Measurements from ENCODE around the gene ARL17B.
"Not testable (repeated sequence)": the region's sequence is repeated elsewhere in the genome, so short reads cannot be mapped to it uniquely, and the experiment has no call there.

ARL17B gene

DNA sequence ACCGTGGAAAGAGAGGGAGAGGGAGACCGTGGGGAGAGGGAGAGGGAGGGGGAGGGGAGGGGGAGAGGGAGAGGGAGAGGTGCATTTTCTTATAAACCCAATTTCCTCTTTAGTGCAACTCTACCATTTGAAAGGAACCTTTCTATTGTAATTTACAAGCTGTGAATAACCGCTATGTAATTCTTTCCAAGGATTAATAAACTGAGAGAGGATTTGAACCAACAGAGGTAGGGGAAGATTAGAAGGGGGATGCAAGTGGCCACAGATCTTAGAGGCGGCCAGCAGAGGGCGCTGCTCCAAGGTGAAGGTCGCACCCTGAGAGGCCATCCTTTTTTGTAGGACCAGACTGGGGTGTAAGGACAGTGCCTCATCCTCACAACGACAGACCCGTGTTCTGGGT, 107.8 kb downstream of the ARL17B start:
- DNase-seq = peak; percentile 82
- H3K9me3 Mint-ChIP-seq; H3K4me1 Mint-ChIP-seq (ENCODE audit: low read depth in 2 of 2); H3K27ac Mint-ChIP-seq; H3K4me3 Mint-ChIP-seq; H3K36me3 Mint-ChIP-seq (ENCODE audit: insufficient read depth): not testable (repeated sequence)
- peak; percentile 100 for ATAC-seq (replicated peaks)
- peaks cover 6 to 12% of the 10 kb centered on the region in 2 donors for H3K27me3 Mint-ChIP-seq

- H3K9me3 Mint-ChIP-seq; DNase-seq; H3K27ac Mint-ChIP-seq; H3K4me3 Mint-ChIP-seq; ATAC-seq (replicated peaks); H3K36me3 Mint-ChIP-seq (ENCODE audit: insufficient read depth); H3K4me1 Mint-ChIP-seq (ENCODE audit: low read depth in 2 of 2): not testable (repeated sequence)
- H3K27me3 Mint-ChIP-seq = peaks cover 6 to 15% of the 10 kb centered on the region in 2 donors
These were observed 108.8 kb downstream of the ARL17B start for GRCh38 chr17:46252804-46253203.

- not testable (repeated sequence) for ATAC-seq (replicated peaks); H3K9me3 Mint-ChIP-seq; DNase-seq; H3K36me3 Mint-ChIP-seq (ENCODE audit: insufficient read depth); H3K4me1 Mint-ChIP-seq (ENCODE audit: low read depth in 2 of 2); H3K27ac Mint-ChIP-seq; H3K4me3 Mint-ChIP-seq
- H3K27me3 Mint-ChIP-seq = peaks cover 6 to 15% of the 10 kb centered on the region in 2 donors
These were observed 112.4 kb downstream of the ARL17B start for GRCh38 chr17:46249153-46249552.

DNA sequence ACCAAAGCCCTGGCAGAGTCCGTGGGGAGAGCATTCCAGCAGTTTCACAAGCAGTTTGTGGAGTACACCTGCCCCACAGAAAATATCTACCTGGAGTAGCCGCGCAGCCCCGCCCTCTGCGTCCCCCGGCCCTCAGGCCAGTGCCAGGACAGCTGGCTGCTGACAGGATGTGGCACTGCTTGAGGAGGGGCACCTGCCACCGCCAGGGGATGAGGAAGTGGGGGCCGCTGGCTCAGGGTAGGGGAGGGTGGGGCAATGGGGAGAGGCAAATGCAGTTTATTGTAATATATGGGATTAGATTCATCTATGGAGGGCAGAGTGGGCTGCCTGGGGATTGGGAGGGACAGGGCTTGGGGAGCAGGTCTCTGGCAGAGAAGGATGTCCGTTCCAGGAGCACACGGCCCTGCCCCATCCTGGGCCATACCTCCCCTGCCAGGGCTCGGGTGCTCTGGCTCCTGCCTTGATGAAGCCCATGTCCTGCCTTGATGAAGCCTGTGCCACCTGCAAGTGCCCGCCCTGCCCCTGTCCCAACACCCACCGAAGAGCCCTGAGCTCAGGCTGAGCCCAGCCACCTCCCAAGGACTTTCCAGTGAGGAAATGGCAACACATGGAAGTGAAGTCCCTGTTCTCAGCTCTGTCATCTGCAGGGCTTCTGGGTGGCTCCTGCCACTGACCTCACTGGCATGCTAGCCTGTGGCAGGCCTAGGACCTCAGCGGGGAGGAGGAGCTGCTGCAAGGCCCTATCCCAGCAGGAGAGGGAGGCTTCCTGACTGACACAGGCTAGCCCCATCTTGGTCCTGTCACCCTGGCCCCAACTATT, 116.4 kb downstream of the ARL17B start:
- H3K4me1 Mint-ChIP-seq (ENCODE audit: low read depth in 2 of 2); H3K36me3 Mint-ChIP-seq (ENCODE audit: insufficient read depth); DNase-seq; H3K9me3 Mint-ChIP-seq: not testable (repeated sequence)
- peaks cover 0 to 15% of the 10 kb centered on the region in 2 donors for H3K27me3 Mint-ChIP-seq
- peak overlapping the region; percentile 78 to 80 for H3K27ac Mint-ChIP-seq
- peak; percentile 75 for ATAC-seq (replicated peaks)
- H3K4me3 Mint-ChIP-seq = peak overlapping the region; percentile 35 to 60

- not testable (repeated sequence) for H3K36me3 Mint-ChIP-seq (ENCODE audit: insufficient read depth); ATAC-seq (replicated peaks); H3K4me1 Mint-ChIP-seq (ENCODE audit: low read depth in 2 of 2); DNase-seq; H3K9me3 Mint-ChIP-seq; H3K27me3 Mint-ChIP-seq; H3K27ac Mint-ChIP-seq; H3K4me3 Mint-ChIP-seq
These were observed 117.1 kb downstream of the ARL17B start for GRCh38 chr17:46244339-46244913.

DNA sequence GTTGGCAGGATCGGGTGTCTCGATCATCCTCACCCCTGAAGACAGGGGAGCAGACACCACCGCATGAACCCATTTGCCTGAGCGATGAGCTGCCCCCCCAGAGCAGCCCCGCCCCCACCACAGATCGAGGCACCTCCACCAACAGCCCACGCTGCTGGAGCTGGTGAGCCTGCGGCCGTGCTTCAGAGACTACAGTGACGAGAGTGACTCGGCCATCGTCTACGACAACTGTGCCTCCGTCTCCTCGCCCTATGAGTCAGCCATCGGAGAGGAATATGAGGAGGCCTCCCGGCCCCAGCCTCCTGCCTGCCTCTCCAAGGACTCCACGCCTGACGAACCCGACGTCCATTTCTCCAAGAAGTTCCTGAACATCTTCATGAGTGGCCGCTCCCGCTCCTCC, 117.6 kb downstream of the ARL17B start:
- not testable (repeated sequence) for H3K27ac Mint-ChIP-seq; H3K36me3 Mint-ChIP-seq (ENCODE audit: insufficient read depth); DNase-seq; H3K4me1 Mint-ChIP-seq (ENCODE audit: low read depth in 2 of 2); H3K27me3 Mint-ChIP-seq; H3K9me3 Mint-ChIP-seq; ATAC-seq (replicated peaks); H3K4me3 Mint-ChIP-seq

- H3K9me3 Mint-ChIP-seq; H3K4me1 Mint-ChIP-seq (ENCODE audit: low read depth in 2 of 2); H3K36me3 Mint-ChIP-seq (ENCODE audit: insufficient read depth); H3K4me3 Mint-ChIP-seq; DNase-seq; H3K27me3 Mint-ChIP-seq; H3K27ac Mint-ChIP-seq; ATAC-seq (replicated peaks): not testable (repeated sequence)
These were observed 118.1 kb downstream of the ARL17B start for GRCh38 chr17:46243505-46243904.

DNA sequence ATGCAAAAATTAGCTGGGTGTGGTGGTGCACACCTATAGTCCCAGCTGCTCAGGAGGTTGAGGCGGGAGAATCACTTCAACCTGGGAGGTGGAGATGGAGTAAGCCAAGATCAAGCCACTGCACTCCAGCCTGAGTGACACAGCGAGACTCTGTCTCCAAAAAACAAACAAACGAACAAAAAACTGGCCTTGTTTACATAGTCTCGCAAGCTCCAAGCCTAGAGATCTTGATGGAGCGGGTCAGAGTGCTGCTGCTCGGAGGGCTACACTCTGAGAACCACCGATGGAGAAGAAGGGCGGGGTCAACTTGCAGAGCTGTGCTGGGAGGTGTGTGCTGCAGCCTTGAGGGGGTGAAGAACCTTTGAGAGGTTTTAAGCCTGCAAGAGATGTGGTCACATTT, 130.2 kb downstream of the ARL17B start:
- H3K27ac Mint-ChIP-seq; ATAC-seq (replicated peaks); H3K4me3 Mint-ChIP-seq; H3K4me1 Mint-ChIP-seq (ENCODE audit: low read depth in 2 of 2); H3K27me3 Mint-ChIP-seq; H3K36me3 Mint-ChIP-seq (ENCODE audit: insufficient read depth); H3K9me3 Mint-ChIP-seq; DNase-seq: not testable (repeated sequence)

GRCh38 chr17:46225274-46225794, 136.2 kb downstream of the ARL17B start:
- H3K4me3 Mint-ChIP-seq = peak overlapping the region; percentile 90 to 92
- H3K9me3 Mint-ChIP-seq; H3K36me3 Mint-ChIP-seq (ENCODE audit: insufficient read depth); H3K27me3 Mint-ChIP-seq; H3K4me1 Mint-ChIP-seq (ENCODE audit: low read depth in 2 of 2): not testable (repeated sequence)
- ATAC-seq (replicated peaks) (peak; percentile 100), DNase-seq (peak; percentile 98 to 100 (median 99))
- peak overlapping the region; percentile 80 to 87 for H3K27ac Mint-ChIP-seq

DNA sequence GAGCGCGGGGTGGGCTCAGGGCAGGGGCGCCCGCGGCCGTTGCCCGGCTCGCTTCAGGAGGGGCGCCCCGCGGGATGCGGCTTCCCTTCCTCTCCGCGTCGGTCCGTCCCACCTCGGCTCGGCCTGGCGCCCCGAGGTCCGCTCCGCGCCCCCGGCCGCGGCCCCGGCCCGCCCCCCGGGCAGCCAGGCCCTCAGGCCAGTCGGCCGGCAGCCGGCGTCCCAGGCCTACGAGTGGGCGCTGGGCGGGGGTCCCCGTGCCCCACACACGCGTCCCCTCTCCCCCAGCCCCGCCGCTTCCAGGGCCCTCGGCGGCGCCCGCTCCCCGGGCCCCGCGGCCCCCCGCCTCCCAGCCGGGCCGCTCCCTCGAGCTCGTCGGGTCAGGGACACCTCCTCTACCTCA, 136.7 kb downstream of the ARL17B start:
- DNase-seq; H3K4me1 Mint-ChIP-seq (ENCODE audit: low read depth in 2 of 2); H3K27me3 Mint-ChIP-seq; H3K36me3 Mint-ChIP-seq (ENCODE audit: insufficient read depth); H3K9me3 Mint-ChIP-seq: not testable (repeated sequence)
- peak; percentile 43 for ATAC-seq (replicated peaks)
- Mint-ChIP-seq H3K4me3 (peak overlapping the region; percentile 90 to 92), H3K27ac (peak overlapping the region; percentile 80 to 87)
